NCI-H774 (cell line): ENCODE results near the gene TBX1.
"Not testable (repeated sequence)": the region's sequence is repeated elsewhere in the genome, so short reads cannot be mapped to it uniquely, and the experiment has no call there.

Source experiments
- DNase-seq: peaks from one replicate; lab custom pipeline; 2025; lab: John Stamatoyannopoulos, UW

TBX1 gene

GRCh38 chr22:19723232-19723982 lies 37.2 kb upstream of the TBX1 start, which contains the start of gene GP1BB:
TSS of gene GP1BB (plus strand) at chr22:19723539. CDS start at chr22:19723570, 31 bp downstream.
- DNase-seq, result no peak

- DNase-seq, result no peak
Measured at GRCh38 chr22:19723983-19724827, 36.4 kb upstream of the TBX1 start.

- no peak for DNase-seq
Measured at GRCh38 chr22:19724927-19725661, 35.5 kb upstream of the TBX1 start.

GRCh38 chr22:19726064-19726788 lies 34.4 kb upstream of the TBX1 start:
- DNase-seq, result not testable (repeated sequence)

GRCh38 chr22:19727310-19728150 lies 33.0 kb upstream of the TBX1 start:
- no peak for DNase-seq

- DNase-seq, result no peak
Measured at GRCh38 chr22:19728271-19728670, 32.3 kb upstream of the TBX1 start.

- DNase-seq, result no peak
Measured at GRCh38 chr22:19728836-19729235, 31.7 kb upstream of the TBX1 start.

- DNase-seq, result no peak
Measured at GRCh38 chr22:19729507-19729906, 31.1 kb upstream of the TBX1 start.

- DNase-seq, result no peak
Measured at GRCh38 chr22:19730198-19730597, 30.4 kb upstream of the TBX1 start.

- peak; percentile 53 for DNase-seq
Measured at GRCh38 chr22:19730655-19731360, 29.8 kb upstream of the TBX1 start.

GRCh38 chr22:19731361-19732135 lies 29.0 kb upstream of the TBX1 start:
- DNase-seq, result no peak

- DNase-seq, result no peak
Measured at GRCh38 chr22:19732403-19733113, 28.0 kb upstream of the TBX1 start.

- no peak for DNase-seq
Measured at GRCh38 chr22:19733755-19734154, 26.8 kb upstream of the TBX1 start.

- DNase-seq, result no peak
Measured at GRCh38 chr22:19734163-19734562, 26.4 kb upstream of the TBX1 start.

GRCh38 chr22:19734837-19735382 lies 25.7 kb upstream of the TBX1 start:
- DNase-seq, result no peak

- no peak for DNase-seq
Measured at GRCh38 chr22:19735665-19736510, 24.7 kb upstream of the TBX1 start.

- no peak for DNase-seq
Measured at GRCh38 chr22:19737846-19738663, 22.5 kb upstream of the TBX1 start.
